Mucosa of descending colon (tissue), 3 donors: ENCODE data around the gene TYMP. TPM values are rescaled to one million over a fixed set of nuclear protein-coding genes. Genes with fewer than 3 reads are reported as not detected.
A peak's percentile ranks its signal among the peaks of the same experiment; 100 is the strongest.

Experiments
- ATAC-seq: fragments of 200-7000 bp; cut with Tn5 transposase; one replicate; pipeline ENCODE4 v1.9.1; 2020; ENCODE audit warnings: mild to moderate bottlenecking, moderate library complexity
- DNase-seq, 3 donors: peaks; one replicate each; pipeline ENCODE4 v3.0.0-alpha.2; 2020
- H3K36me3 ChIP-seq: fragments of 200-600 bp; one replicate; pipeline ENCODE4 v1.8.0; 2021; ENCODE audit warnings: low read depth, mild to moderate bottlenecking
- H3K4me1 ChIP-seq: fragments of 200-600 bp; one replicate; pipeline ENCODE4 v1.8.0; 2021; ENCODE audit warnings: low read depth, mild to moderate bottlenecking
- H3K4me3 ChIP-seq: fragments of 200-600 bp; one replicate; pipeline ENCODE4 v1.8.0; 2021; ENCODE audit warnings: mild to moderate bottlenecking
- H3K9me3 ChIP-seq: fragments of 200-600 bp; one replicate; pipeline ENCODE4 v1.8.0; 2021; ENCODE audit warnings: mild to moderate bottlenecking
- intact Hi-C, 2 donors: fragments of 100-400 bp; cut with DNase I in 1 of 2; cut with micrococcal nuclease in 1 of 2; formaldehyde crosslinking; loops; one replicate each; pipeline versions ENCODE4 v1.11.0 to v1.11.1; 2022; cut with DNase I, micrococcal nuclease
- long read RNA-seq, 2 donors: library from polyadenylated mRNA; unstranded; transcript quantifications; one replicate each; pipeline ENCODE4 v2.0.0, GENCODE V29; 2019 to 2021
- total RNA-seq, 3 donors: library from RNA; stranded (reverse); fragmentation: NEBNext Ultra II Directional in 2 of 3; extraction: Animal tissue kit (Norgen Biotek cat#: 25700) in 2 of 3; gene quantifications; one replicate each; pipeline versions ENCODE4 v1.2.1 to v1.2.4, GENCODE V29; 2021 to 2023
- TF ChIP-seq, protein P1 (sequence below): fragments of 200-600 bp; IDR thresholded peaks from one replicate; pipeline ENCODE4 v1.8.0; 2022; ENCODE audit warnings: antibody characterized with exemption, mild to moderate bottlenecking
- donor health status: DM: no; HTN: no; CAD: no; lungs with moderate emphysema.
- donor health status: DM: no; HTN: no; CAD: no.
- donor health status: DM: no; HTN: yes; CAD: no.

TYMP gene
- 10 to 100 TPM; 27.7 to 88.7 (median 34.8) TPM for total RNA-seq
- long read RNA-seq, donor 1, transcript TYMP-208 (9 exons, 1,751 nt), result minor isoform, 12 of 154 reads
- long read RNA-seq, donor 1, transcript TYMP-202 (10 exons, 1,614 nt), result minor isoform, 10 of 154 reads
- long read RNA-seq, donor 1, transcript TYMP-201 (10 exons, 1,630 nt), result major isoform, 43 of 154 reads
- long read RNA-seq, donor 1, partial matches to known transcripts, result 28 of 154 reads
- long read RNA-seq, donor 1, other reads (novel, unspliced or antisense), result 59 of 154 reads
- long read RNA-seq, donor 2, transcript TYMP-201 (10 exons, 1,630 nt), result major isoform, 66 of 121 reads
- long read RNA-seq, donor 2, transcript TYMP-208 (9 exons, 1,751 nt), result minor isoform, 15 of 121 reads
- long read RNA-seq, donor 2, transcript TYMP-202 (10 exons, 1,614 nt), result minor isoform, 7 of 121 reads
- long read RNA-seq, donor 2, partial matches to known transcripts, result 10 of 121 reads
- long read RNA-seq, donor 2, other reads (novel, unspliced or antisense), result 17 of 121 reads

GRCh38 chr22:50529897-50530579 lies at the start of gene TYMP:
Gene TYMP, minus strand, starts transcription at chr22:50530012. Its CDS starts 303 bp downstream, at chr22:50529709.
- H3K4me3 ChIP-seq, result peak within 1 kb of the TSS; percentile 36
- H3K9me3 ChIP-seq, result no peaks in the 10 kb centered on the region
- peaks cover 34% of the 10 kb centered on the region for H3K4me1 ChIP-seq
- intact Hi-C loops, result loop anchor here in 1 of 2 donors (5.0 kb wide), 1 partner anchor 92 kb away; no protein-coding TSS in a partner anchor
- peak; percentile 57 for ATAC-seq
- H3K36me3 ChIP-seq, result no peaks in the 10 kb centered on the region
- TF ChIP-seq, protein P1, sequence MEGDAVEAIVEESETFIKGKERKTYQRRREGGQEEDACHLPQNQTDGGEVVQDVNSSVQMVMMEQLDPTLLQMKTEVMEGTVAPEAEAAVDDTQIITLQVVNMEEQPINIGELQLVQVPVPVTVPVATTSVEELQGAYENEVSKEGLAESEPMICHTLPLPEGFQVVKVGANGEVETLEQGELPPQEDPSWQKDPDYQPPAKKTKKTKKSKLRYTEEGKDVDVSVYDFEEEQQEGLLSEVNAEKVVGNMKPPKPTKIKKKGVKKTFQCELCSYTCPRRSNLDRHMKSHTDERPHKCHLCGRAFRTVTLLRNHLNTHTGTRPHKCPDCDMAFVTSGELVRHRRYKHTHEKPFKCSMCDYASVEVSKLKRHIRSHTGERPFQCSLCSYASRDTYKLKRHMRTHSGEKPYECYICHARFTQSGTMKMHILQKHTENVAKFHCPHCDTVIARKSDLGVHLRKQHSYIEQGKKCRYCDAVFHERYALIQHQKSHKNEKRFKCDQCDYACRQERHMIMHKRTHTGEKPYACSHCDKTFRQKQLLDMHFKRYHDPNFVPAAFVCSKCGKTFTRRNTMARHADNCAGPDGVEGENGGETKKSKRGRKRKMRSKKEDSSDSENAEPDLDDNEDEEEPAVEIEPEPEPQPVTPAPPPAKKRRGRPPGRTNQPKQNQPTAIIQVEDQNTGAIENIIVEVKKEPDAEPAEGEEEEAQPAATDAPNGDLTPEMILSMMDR, result no peak
- DNase-seq, result peak; percentile 88 to 93 (median 92)

DNA sequence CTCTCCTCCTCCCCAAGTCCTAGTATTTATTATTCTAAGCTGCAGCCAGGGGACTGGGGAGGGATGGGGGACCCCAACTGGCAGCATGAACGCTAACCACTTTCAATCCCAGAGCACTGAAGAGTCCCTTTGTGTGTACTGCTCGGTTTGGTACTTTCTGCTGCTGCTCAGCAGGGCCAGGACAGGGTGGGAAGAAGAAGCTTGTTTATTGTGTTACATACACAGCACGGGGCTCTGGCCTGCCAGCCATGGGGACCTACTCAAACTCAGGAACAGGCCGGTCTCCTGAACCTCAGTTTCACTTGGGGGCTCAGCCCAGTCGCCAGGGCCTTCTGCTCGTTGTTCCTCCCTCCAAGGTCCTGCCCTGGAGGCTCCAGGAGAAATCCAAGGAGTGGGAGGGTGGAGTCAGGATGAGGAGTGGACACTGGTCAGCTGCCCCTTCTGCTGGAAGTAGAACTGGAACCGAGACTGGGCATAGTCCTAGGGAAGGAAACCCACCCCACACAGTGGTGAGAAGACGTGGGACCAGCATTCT lies 49.0 kb upstream of the TYMP start:
- no peaks in the 10 kb centered on the region for H3K9me3 ChIP-seq
- no peak for DNase-seq
- no peak overlapping the region for H3K4me3 ChIP-seq

GRCh38 chr22:50577987-50578775 lies 48.4 kb upstream of the TYMP start, which contains the start of gene CPT1B:
Gene CPT1B, minus strand, starts transcription at chr22:50578427. Its CDS starts 512 bp downstream, at chr22:50577915.
- Histone ChIP-seq H3K4me1 (peaks cover 5% of the 10 kb centered on the region), H3K4me3 (no peak within 1 kb of the TSS), H3K36me3 (no peaks in the 10 kb centered on the region), H3K9me3 (no peaks in the 10 kb centered on the region)
- TF ChIP-seq, protein P1, result no peak
- no peak for ATAC-seq
- peak in 1 of 3 donors; percentile 31 for DNase-seq
- intact Hi-C loops, result no loop called here

More for the DNA sequence above, 49.0 kb upstream of the TYMP start:
- TF ChIP-seq, protein P1, result no peak
- no peaks in the 10 kb centered on the region for H3K36me3 ChIP-seq
- H3K4me1 ChIP-seq, result peaks cover 11% of the 10 kb centered on the region
- no peak for ATAC-seq
- intact Hi-C loops, result no loop called here

DNA sequence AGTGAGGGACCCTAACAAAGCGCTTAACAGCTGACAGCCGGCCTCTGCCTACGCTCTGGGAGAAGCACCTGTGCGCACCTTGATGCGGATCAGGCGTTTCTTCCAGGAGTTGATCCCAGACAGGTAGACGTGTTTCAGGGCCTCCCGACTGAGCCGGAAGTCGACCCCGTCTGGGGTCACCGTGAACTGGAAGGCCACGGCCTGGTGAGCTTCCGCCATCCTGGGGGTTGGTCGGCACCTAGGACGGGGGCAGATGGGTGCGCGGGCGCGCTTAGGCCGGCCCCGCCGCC lies 47.8 kb upstream of the TYMP start:
- Histone ChIP-seq H3K4me3 (no peak overlapping the region), H3K4me1 (peaks cover 3% of the 10 kb centered on the region), H3K9me3 (no peaks in the 10 kb centered on the region), H3K36me3 (no peaks in the 10 kb centered on the region)
- ATAC-seq (no peak), DNase-seq (no peak)
- TF ChIP-seq, protein P1, result no peak
- intact Hi-C loops, result no loop called here
